ENCODE data around the gene PRR5L. TPM values are rescaled to one million over a fixed set of nuclear protein-coding genes. Genes with fewer than 3 reads are reported as not detected.
"Not testable (repeated sequence)": the region's sequence is repeated elsewhere in the genome, so short reads cannot be mapped to it uniquely, and the experiment has no call there.

Gene PRR5L
- total RNA-seq, 2 donors from 2014 or later = 172 to 533 TPM

GRCh38 chr11:36509201-36509639 lies 213.1 kb downstream of the PRR5L start:
- H3K9me3 Mint-ChIP-seq = no peaks in the 10 kb centered on the region
- DNase-seq (ENCODE audit: low spot score) (no peak), ATAC-seq (peak in 1 of 2 donors; percentile 10)
- H3K27me3 Mint-ChIP-seq = peaks cover 0 to 2% of the 10 kb centered on the region in 2 donors
- peaks cover 27 to 36% of the 10 kb centered on the region in 2 donors for H3K4me1 Mint-ChIP-seq (ENCODE audit: low read depth in 2 of 2)
- H3K4me3 Mint-ChIP-seq = peak overlapping the region; percentile 95
- peaks cover 6% of the 10 kb centered on the region for H3K36me3 Mint-ChIP-seq
- peak overlapping the region; percentile 85 to 99 for H3K27ac Mint-ChIP-seq

GRCh38 chr11:36509694-36510593 lies 213.9 kb downstream of the PRR5L start, which contains the start of gene TRAF6:
TRAF6 (minus strand) TSS chr11:36510272; CDS start chr11:36501515, 8,757 bp downstream.
- peak within 1 kb of the TSS; percentile 95 for H3K4me3 Mint-ChIP-seq
- H3K27ac Mint-ChIP-seq = peak within 1 kb of the TSS; percentile 85 to 99
- peaks cover 27 to 31% of the 10 kb centered on the region in 2 donors for H3K4me1 Mint-ChIP-seq (ENCODE audit: low read depth in 2 of 2)
- ATAC-seq (peak; percentile 97), DNase-seq (ENCODE audit: low spot score) (peak; percentile 92)
- no peaks in the 10 kb centered on the region for H3K9me3 Mint-ChIP-seq
- H3K36me3 Mint-ChIP-seq = peaks cover 6% of the 10 kb centered on the region
- H3K27me3 Mint-ChIP-seq = peaks cover 0 to 4% of the 10 kb centered on the region in 2 donors

GRCh38 chr11:36510594-36510942 lies 214.5 kb downstream of the PRR5L start:
- Mint-ChIP-seq H3K36me3 (peaks cover 6% of the 10 kb centered on the region), H3K27me3 (peaks cover 0 to 6% of the 10 kb centered on the region in 2 donors), H3K4me3 (peak overlapping the region; percentile 95), H3K4me1 (ENCODE audit: low read depth in 2 of 2) (peaks cover 23 to 26% of the 10 kb centered on the region in 2 donors), H3K27ac (peak overlapping the region; percentile 85 to 99), H3K9me3 (no peaks in the 10 kb centered on the region)
- ATAC-seq (peak in 1 of 2 donors; percentile 1), DNase-seq (ENCODE audit: low spot score) (no peak)

- not testable (repeated sequence) for H3K27me3 Mint-ChIP-seq; H3K9me3 Mint-ChIP-seq; ATAC-seq; H3K36me3 Mint-ChIP-seq; DNase-seq (ENCODE audit: low spot score)
- Mint-ChIP-seq H3K4me3 (peak overlapping the region; percentile 95), H3K27ac (peak overlapping the region; percentile 85 to 99), H3K4me1 (ENCODE audit: low read depth in 2 of 2) (peaks cover 18 to 24% of the 10 kb centered on the region in 2 donors)
These were observed 215.0 kb downstream of the PRR5L start for GRCh38 chr11:36511062-36511461.

GRCh38 chr11:36512016-36512415 lies 215.9 kb downstream of the PRR5L start:
- Mint-ChIP-seq H3K27ac (no peak overlapping the region), H3K27me3 (peaks cover 0 to 6% of the 10 kb centered on the region in 2 donors), H3K4me1 (ENCODE audit: low read depth in 2 of 2) (peaks cover 18 to 24% of the 10 kb centered on the region in 2 donors), H3K4me3 (no peak overlapping the region), H3K9me3 (no peaks in the 10 kb centered on the region), H3K36me3 (peaks cover 6% of the 10 kb centered on the region)
- ATAC-seq (no peak), DNase-seq (ENCODE audit: low spot score) (no peak)

- DNase-seq (ENCODE audit: low spot score) (no peak), ATAC-seq (no peak)
- peaks cover 8 to 13% of the 10 kb centered on the region in 2 donors for H3K4me1 Mint-ChIP-seq (ENCODE audit: low read depth in 2 of 2)
- no peak overlapping the region for H3K27ac Mint-ChIP-seq
- no peak overlapping the region for H3K4me3 Mint-ChIP-seq
- H3K36me3 Mint-ChIP-seq = peaks cover 6% of the 10 kb centered on the region
- peaks cover 0 to 6% of the 10 kb centered on the region in 2 donors for H3K27me3 Mint-ChIP-seq
- no peaks in the 10 kb centered on the region for H3K9me3 Mint-ChIP-seq
These were observed 217.9 kb downstream of the PRR5L start for GRCh38 chr11:36513965-36514364.

Other genes starting within 250 kb of the PRR5L start
- 10 to 100 TPM; 49.1 to 54.8 TPM for gene COMMD9, start 6.9 kb upstream of the PRR5L start, total RNA-seq
- 10 to 100 TPM; 15.3 to 25.3 TPM for gene TRAF6, start 214.0 kb downstream of the PRR5L start, total RNA-seq